COR-L47 (cell line): ENCODE measurements around the gene PRM1.

Experiments used
- DNase-seq: peaks from one replicate; lab custom pipeline; 2025; lab: John Stamatoyannopoulos, UW

The PRM1 gene

DNA sequence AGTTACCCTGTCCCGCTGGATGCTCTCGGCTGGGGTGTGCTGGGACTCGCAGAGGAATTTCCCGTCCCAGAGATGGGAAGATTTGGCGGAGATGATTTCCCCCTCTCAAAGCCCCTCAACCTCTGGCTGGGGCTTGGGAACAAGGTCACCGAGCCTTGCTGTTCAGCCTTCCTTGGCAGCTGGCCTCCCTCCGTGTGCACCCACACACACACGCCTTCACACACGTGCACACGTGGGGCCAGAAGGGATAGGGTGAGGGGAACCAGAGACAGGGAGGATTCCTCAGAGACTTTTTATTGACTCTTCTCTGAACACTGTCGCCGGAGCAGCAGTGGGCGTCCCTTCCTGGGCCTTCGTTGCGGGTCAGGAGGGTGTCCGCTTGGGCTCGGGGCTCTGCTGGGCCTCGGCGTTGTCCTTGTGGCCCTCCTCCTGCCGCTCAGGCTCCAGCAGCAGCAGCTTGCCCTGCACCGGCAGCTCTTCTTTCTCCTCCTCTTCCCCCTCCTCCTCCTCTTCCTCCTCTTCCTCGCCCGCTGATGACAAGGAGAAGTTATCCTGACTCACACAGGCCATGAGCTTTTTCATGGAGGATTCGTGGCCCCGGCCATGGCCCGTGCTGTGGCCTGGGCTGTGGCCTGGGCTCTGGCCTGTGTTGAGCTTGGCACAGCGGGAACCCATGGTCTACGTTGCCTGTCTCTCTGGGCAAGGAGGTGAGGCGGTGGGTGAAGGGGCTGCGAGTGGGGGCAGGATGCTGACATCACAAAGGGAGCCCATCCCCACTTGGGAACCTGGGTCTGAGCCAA is 8.0 kb downstream of the PRM1 start, which contains the start of gene PRM3:
Gene PRM3, minus strand, starts transcription at position 709 of the 800 bp plus-strand sequence. Its CDS starts 34 bp downstream, at position 675.
- no peak for DNase-seq

DNA sequence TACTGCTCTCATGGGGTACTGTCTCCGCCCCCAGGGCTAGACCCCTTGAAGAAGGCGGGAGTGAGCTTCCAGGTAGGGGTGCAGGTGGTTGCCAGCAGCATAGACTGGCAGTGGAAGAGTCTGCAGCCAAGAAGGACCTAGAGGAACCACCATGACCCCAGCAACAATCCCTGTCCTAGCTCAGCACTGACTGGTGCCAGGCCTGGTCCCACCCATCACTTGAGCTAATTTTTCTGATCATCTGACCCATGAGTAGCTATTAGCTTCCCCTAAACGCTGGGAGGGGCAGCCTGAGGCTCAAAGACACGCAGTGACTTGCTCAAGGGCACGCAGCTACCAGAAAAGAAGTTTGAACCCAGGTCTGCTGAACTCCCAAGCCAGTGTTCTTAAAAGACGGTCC is 8.6 kb downstream of the PRM1 start:
- DNase-seq: no peak

DNA sequence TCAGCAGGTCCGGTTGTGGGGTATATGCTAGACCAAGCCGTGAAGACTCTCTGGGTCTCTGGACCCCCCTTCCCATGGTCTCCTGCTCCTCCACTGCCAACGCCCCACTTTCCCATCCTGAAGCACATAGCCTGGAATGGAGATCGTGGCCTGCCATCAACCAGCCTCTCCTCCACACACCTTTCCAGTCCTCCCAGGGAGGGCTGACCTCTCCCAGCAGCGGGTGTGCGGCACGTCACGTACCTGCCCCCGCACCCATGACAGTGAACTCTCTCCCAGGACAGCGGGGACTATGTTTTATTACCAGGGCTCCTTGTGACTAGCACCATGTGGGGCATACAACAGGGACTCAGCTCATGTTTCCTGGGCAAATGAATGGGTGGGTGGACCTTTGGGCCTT is 9.5 kb downstream of the PRM1 start:
- DNase-seq: no peak

DNA sequence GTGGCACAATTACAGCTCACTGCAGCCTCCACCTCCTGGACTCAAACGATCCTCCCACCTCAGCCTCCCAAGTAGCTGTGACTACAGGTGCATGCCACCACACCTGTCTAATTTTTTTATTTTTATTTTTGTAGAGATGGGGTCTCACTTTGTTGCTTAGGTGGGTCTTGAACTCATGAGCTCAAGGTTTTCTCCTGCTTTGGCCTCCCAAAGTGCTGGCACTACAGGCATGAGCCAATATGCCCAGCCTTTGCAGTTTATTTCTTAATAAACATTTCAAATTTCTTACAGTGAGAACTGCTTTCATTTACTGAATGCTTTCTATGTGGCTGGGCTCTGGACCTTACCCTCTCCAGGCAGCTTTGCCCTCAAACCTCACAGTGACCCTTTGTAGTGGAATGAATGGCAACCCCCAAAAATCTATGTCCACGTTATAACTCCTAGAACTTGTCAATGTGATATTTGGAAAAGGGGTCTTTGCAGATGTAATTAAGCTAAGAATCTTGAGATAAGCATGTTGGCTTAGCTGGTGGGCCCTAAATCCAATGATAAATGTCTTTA is 10.4 kb downstream of the PRM1 start:
- DNase-seq: no peak

DNA sequence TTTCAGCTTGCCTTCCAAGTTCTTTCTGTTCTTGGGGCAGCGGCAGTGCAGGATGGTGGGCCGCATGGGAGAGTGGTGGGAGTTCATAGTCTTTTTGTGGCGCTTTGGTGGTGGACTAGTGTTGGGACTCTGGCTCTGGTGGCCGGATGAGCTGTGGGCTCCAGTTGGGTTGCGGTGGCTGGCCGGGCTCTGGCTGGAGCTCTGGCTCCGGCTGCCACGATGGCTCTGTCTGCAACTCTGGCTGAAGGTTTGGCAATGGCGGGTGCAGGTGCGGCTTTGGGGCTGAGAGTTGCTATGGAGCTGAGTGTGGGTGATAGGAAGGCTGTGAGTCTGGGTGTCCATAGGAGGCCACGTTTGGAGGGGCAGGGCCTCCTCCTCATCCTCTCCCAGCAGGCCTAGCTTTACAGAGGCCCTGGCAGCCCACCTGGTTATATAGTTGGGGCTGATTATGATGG is 12.2 kb downstream of the PRM1 start, which contains the start of gene TNP2:
Gene TNP2, minus strand, starts transcription at position 405 of the 455 bp plus-strand sequence. Its CDS starts 63 bp downstream, at position 342.
- DNase-seq: no peak

DNA sequence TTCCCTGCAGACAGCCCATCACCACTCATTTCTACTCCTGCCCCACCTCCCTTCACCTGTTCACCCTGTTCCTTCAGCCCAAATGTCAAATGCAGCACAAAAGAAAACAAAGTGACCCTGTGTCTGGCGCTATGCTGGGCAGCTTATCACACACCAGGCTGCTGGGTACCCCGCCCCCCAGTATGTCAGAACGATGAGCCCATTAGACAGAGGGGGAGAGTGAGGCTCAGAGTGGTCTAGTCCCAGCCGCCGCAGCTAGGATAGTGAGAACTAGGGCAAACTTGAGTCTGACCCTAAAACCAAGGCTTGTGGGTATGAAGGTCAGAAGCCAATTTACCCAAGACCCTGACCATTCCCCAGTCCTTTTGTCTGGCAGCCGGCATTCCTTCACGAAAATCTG is 16.0 kb downstream of the PRM1 start:
- no peak for DNase-seq

DNA sequence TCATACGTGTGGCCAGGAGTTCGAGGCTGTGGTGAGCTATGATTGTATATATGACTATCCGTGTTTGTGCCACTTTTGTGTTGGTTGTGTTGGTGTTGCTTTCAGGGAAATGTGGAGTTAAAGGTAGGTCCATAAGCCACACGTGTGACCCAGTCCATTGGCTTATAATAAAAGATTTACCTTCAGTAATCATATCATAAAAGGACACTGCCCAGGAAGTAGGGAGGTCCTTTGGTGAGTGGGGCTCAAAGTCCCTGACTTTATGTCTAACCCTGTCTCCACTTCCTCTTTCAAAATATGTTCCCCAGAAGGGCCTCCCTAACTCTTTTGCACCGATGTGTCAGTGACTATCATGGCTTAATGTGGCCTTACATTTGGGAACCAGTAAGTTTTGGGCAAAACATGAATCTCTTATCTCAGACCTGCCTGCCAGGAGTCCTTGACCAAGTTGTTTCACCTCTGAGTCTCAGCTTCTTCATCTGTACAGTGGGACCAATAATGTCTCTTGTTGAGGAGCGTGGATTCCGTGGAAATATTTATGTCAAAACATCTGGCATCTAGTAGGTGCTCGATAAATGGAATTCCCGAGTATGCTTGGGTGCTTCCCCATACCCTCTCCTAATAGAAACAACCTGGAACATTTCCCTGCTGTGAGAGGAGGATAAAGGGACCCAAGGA is 16.8 kb downstream of the PRM1 start:
- no peak for DNase-seq

DNA sequence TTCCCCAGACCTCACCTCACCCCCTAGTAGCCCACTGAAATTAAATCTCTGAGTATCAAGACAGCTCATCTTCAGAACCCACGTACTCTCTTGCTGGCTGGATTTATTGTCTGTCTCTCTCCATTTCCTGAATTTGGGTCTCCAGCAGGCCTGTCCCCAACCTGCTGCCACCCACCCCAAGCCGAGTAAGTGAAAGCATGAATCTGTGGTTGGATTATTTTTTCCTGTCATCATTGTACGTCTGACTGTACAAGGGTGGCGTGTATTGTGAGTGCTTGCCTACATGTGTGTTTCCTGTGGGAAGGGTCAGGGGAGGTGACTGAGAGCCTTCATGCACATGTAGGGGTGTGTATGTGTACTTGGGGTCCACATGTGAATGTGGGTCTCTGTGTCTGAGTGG is 17.4 kb downstream of the PRM1 start:
- DNase-seq: no peak

DNA sequence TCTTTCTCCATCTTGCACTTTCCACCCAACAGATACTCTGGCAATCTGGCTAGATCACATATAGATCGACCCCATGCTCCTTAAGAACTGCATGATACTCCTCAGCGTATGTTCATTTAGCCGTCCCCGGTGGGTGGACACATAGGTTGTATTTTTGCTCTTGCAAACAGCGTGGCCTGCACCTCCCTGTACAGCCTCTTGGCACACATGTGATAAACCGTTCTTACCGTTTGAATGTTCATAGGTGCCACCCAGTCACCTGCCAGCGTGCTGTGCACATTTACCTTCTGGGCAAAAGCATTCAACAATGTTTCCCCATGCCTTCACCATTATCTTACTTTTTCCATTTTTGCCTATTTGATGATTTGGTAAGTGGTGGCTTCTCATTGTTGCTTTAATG is 18.2 kb downstream of the PRM1 start:
- DNase-seq: no peak

DNA sequence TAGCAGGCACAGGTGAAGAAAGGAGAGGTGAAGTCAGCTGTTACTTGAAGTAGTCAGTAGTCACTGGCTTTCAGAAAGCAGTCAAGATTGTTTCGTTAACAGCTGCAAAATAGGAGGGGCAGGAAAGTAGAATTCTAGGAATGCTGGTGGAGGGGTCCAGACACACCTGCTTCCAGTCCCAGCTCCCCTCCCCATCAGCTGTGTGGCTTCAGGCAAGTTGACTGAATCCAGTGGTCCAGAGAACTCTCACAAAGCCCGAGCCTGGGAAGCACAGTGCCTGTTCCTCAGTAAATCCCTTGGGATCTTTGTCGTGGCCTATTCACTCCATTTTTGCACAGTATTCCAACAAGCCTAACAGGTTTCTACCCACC is 20.5 kb downstream of the PRM1 start:
- no peak for DNase-seq

DNA sequence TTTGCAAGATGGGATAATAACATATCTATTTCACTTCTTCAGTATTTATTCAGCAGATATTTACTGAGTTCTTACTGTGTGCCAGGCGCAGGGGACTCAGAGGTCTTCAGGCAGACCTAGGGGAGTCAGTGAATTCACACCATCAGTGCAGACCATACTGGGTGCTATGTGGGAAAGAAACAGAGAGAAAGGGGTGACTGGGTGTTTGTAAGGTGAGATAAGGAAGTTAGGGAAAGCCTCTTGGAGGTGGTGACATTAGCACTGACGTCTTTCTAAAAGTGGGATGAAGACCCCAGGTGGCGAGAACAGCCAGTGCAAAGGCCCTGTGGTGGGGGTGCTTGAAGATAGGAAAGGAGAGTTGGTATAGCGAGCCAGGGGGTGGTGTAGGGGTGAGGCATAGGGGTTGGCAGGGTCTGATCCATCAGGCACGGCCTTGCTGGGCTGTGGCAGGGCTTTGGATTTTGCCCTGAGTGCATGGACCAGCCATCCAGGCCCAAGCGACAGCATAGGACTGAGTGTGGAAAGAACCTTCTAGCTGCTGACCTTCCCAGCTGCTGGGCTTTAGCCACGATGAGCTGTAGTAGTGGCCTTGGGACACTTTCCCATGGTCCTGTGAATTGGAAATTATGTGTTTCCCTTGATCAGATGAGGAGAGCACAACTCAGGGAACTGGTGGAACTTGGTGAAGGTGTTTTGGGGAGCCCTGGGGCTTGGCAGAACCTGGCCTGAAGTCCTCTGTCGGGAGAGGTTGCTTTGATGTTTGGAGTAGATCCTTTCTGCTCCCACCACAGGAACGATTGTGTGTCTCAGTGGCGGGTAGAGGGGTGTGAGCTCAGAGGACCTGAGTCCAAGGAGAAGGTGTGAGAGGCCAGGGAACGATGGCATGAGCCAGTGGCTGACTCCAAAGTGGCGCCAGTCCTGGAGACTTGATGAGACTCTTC is 21.2 kb downstream of the PRM1 start:
- no peak for DNase-seq

DNA sequence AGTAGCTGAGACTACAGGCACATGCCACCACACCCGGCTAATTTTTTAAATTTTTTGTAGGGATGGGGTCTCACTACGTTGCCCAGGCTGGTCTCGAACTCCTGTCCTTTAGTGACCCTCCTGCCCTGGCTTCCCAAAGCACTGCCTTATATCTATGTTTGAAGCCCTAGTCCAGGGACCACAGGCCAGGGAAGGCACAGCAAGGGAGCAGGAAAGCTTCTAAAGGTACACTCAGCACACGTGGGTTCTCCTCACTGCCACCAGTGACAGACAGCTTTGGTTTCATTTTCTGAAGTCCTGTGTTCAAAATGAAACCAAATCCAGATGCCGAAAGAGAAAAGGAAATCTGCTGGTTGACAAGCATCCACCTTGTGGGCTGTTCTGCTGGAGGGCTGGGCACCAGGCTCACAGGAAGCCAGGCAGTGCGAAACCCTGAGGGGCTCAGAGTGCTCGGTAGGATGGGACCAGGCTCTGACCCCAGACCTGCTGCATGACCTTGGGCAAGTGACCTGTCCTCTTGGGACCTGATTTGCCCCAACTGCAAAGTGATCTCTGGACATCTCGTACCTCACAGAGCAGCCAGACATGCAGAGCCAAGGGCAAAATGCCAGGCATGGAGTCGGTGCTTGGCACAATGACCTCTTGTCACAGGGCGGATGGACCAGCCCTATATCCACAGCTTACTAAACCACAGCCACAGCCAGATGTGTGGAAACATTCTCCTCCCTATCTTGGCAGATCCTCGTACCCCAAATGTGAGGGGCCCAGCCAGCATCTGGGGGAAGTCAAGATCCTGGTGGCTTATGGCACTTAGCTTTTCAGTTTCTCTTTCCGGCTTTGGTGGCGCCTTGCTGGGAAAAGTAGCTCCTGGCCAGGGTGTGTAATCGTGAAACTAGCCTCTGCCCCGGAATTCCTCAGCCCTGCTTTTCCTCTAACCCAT is 22.3 kb downstream of the PRM1 start:
- no peak for DNase-seq

DNA sequence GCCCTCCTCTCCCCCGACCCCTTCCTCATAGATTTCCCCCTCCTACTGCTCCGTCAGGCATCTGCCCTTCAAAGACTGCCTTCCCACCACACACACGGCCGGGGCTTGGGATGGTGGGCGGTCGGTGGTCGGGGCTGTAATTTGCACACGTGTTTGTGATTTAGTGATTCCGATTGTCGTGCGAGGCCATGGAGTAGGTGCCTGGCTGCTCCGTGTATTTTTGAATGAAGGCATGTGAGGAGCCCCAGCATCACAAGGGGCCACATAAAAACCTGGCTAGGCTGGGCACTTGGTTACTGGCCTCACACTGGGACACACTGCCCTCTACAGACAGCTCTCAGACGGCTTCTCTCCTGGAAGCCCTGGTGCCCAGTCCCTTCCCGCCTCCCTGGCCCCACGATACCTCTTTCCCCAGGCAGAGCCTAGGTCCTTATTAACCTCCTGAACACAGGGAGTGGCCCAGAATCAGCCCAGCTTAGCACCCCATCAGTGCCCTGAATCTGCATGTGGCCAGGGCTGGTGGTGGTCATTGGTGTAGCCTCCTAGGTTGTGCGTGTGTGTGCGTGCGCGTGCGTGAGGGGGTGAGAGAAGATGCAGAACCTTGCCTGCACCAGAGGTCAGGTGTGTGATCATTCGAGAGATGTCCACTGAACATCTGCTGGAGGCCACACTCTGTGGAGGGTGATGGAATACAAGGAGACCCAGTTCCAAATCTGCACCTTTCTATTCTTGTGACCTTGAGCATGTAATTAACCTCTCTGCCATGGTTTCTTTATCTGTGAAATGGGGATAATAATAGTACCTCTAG is 23.8 kb downstream of the PRM1 start:
- peak; percentile 73 for DNase-seq

DNA sequence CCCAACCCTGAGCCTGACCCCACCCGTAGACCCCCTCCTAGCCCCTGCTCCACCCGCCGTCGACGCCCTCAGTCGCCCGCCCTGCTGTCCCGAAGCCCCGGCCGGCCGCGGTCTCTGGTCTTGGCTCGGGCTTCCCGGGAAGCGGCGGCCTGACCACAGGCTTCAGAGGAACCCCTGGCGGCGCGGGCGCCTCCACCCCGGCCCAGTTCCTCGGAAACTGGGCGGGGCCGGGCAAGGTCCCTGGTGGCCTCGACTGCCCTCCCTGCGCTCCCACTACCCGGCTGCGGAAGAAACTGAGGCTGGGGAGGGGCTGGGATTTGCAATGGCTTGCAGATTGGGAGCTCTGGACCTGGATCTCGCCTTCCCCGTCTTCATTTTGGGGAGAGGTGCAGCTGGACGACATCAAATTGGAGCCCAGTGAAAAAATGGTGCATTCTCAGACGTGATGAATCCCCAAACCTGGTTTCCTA is 24.4 kb downstream of the PRM1 start:
- no peak for DNase-seq

DNA sequence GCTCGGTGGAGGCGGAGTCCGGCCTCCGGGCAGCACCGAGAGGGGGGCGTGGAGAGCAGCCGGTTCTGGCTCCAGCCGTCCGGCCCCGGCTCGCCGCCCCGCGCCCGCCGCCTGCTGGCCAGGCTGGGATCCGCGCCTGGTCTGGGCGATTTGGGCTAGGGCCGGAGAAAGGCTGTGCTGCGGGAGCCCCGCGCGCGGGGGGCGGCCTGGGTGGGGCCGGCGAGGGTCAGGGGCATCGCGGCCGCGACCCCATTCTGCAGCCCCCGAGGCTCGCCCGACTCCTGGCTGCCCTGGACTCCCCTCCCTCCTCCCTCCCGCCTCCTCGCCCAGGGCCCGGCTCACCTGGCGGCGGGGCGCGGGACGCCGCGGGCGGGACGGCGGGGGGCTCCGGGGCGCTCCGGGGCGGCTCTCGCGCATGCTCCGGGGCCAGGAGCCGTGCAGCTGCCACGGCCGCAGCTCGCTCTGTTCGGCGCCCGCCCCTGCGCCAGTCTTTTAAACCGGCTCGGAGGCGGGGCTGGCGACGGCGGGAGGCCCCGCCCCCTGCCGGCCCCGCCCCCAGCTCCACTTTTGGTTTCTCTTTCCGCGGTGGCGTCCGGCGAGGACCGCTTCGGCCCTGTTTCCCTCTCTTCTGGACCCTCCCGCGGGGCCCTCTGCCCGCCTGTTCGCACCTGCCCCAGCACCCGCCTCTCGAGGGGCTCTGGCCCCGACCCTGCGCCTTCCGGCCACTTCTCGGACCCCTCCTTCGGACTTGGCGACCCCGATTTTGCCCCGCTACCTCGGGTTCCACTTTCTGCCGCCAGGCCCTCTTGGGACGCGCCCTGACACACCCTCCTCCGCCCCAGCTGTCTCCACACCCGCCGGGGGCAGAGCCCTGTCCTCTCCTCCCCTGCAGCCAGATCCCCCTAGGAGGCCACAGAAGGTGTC is 25.1 kb downstream of the PRM1 start, which contains the start of gene SOCS1:
Gene SOCS1, minus strand, starts transcription at position 468 of the 924 bp plus-strand sequence. CDS start 726 bp downstream, outside the sequence.
- DNase-seq: peak; percentile 79

DNA sequence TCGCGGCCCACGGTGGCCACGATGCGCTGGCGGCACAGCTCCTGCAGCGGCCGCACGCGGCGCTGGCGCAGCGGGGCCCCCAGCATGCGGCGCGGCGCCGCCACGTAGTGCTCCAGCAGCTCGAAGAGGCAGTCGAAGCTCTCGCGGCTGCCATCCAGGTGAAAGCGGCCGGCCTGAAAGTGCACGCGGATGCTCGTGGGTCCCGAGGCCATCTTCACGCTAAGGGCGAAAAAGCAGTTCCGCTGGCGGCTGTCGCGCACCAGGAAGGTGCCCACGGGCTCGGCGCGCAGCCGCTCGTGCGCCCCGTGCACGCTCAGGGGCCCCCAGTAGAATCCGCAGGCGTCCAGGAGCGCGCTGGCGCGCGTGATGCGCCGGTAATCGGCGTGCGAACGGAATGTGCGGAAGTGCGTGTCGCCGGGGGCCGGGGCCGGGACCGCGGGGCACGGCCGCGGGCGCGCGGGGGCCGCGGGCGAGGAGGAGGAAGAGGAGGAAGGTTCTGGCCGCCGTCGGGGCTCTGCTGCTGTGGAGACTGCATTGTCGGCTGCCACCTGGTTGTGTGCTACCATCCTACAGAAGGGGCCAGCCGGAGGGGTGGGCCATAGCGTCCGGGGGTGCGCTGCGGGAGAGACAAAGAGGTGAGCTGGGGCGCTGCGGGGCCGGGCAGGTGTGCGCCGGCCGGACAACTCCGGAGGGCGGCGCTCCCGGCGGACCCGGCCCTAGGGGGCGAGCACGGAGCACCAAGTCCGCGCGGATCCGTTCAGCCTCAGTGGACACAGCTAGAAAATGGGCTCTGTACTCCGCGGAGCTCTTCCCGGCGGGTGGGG is 26.0 kb downstream of the PRM1 start:
- DNase-seq: peak; percentile 49
